Measurements from ENCODE around the gene PIP5K1B.

PIP5K1B gene

DNA sequence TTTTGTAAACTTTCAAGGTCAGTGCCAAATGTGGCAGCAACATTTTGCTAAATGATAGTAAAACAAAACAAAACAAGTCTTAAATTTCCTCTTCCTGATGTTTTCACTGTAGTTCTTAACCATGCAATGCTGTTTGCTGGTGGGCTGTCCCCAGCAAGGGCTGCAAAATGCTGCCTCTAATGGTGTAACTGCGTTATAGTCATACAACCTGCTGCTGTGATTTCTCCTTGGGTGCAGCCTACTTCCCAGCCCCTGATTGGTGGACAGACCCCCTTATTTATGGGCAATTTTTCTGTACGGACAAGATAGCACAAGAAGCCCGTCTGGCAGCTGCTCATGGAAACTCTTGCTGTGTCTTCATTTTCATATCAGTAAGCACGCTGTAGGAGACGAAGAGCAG, 26.6 kb upstream of the PIP5K1B start:
- in situ Hi-C loops (cut with HindIII; ENCODE audit: low sequenced_read_pairs), result no loop called here
- DNase-seq (ENCODE audit: low read depth, low spot score), result no peak
- TF ChIP-seq, protein P1, sequence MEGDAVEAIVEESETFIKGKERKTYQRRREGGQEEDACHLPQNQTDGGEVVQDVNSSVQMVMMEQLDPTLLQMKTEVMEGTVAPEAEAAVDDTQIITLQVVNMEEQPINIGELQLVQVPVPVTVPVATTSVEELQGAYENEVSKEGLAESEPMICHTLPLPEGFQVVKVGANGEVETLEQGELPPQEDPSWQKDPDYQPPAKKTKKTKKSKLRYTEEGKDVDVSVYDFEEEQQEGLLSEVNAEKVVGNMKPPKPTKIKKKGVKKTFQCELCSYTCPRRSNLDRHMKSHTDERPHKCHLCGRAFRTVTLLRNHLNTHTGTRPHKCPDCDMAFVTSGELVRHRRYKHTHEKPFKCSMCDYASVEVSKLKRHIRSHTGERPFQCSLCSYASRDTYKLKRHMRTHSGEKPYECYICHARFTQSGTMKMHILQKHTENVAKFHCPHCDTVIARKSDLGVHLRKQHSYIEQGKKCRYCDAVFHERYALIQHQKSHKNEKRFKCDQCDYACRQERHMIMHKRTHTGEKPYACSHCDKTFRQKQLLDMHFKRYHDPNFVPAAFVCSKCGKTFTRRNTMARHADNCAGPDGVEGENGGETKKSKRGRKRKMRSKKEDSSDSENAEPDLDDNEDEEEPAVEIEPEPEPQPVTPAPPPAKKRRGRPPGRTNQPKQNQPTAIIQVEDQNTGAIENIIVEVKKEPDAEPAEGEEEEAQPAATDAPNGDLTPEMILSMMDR (IDR thresholded peaks at IDR 0.05; ENCODE audit: low read depth, low read length), result peak; percentile 11
- no peak overlapping the region for H3K4me3 ChIP-seq (ENCODE audit: low read depth, low read length)

DNA sequence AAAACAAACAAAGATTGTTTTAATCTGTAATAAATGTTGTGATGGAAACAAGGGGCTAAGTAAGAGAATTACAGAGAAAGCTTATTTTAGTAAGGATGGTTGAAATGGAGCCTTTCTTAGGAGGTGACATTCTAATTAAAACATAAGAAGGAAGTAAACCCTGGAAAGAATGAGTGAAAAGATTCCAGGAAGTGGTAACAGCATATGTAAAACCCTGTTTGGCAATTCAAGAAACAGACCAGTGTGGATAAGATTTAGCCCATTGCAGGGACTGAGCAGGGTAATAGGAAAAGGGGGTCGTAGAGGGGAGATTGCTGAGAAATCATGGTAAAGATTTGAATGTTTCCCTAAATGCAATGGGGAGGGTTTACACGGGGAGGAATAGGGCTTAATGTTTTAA, 21.6 kb upstream of the PIP5K1B start:
- no peak overlapping the region for H3K4me3 ChIP-seq (ENCODE audit: low read depth, low read length)
- in situ Hi-C loops (cut with HindIII; ENCODE audit: low sequenced_read_pairs), result no loop called here
- TF ChIP-seq, protein P1 (IDR thresholded peaks at IDR 0.05; ENCODE audit: low read depth, low read length), result no peak
- DNase-seq (ENCODE audit: low read depth, low spot score), result no peak

DNA sequence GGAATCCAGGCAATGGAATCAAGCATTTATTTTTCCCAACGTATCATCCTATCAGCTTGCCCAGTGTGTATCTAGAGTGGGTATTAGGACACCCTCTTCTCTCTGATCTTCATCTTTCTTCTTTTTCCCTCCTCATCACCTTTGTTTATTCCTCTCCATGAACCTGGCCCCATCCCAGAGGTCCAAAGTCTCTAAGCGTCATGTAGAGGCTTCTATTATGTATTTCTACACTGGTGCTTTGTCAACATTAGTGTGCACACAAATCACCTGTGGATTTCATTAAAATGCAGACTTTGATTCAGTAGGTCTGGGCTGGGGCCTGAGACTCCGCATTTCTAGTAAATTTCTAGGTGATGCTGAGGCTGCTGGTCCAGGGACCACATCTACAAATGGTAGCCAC, 19.8 kb upstream of the PIP5K1B start:
- H3K4me3 ChIP-seq (ENCODE audit: low read depth, low read length), result no peak overlapping the region
- in situ Hi-C loops (cut with HindIII; ENCODE audit: low sequenced_read_pairs), result no loop called here
- no peak for DNase-seq (ENCODE audit: low read depth, low spot score)
- TF ChIP-seq, protein P1 (IDR thresholded peaks at IDR 0.05; ENCODE audit: low read depth, low read length), result no peak

DNA sequence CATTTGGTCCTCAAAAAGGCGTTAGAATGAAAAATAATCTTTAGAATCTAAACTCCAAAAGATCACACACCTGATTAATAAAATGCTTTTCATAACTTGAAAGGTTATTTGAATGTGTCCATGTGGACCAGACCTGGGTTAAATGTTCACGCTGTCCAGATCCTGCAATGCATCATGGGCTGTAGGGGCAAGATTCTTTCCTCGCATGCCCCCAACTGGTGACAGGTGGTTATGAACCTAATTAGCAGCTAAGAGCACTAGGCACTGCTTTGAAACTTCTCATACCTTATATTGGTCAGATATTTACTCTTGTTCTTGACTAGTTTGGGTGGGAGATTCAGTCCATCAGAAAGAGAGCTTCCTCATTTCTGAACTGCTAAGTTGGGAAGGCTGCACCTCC, 19.3 kb upstream of the PIP5K1B start:
- no peak for DNase-seq (ENCODE audit: low read depth, low spot score)
- H3K4me3 ChIP-seq (ENCODE audit: low read depth, low read length), result no peak overlapping the region
- in situ Hi-C loops (cut with HindIII; ENCODE audit: low sequenced_read_pairs), result no loop called here
- TF ChIP-seq, protein P1 (IDR thresholded peaks at IDR 0.05; ENCODE audit: low read depth, low read length), result no peak

DNA sequence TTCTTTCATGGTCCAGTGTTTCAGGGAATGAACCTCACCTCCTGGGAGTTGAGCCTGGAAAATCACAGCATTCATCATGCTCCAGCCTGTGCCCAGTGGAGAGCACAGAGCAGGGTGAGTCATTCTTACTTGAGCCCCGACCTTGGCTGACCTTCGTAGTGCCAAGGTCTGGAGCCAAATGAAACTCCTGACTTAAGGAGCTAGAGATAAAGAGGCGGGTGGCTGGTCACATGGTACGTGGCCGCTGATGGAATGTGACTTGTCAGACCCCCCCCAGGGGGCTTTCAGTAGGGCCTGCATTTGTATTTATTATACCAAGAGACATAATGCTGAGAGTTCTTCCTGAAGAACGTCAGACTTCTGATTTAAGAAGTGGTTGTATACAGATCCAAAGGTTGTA, 15.0 kb upstream of the PIP5K1B start:
- TF ChIP-seq, protein P1 (IDR thresholded peaks at IDR 0.05; ENCODE audit: low read depth, low read length), result no peak
- in situ Hi-C loops (cut with HindIII; ENCODE audit: low sequenced_read_pairs), result no loop called here
- no peak for DNase-seq (ENCODE audit: low read depth, low spot score)
- no peak overlapping the region for H3K4me3 ChIP-seq (ENCODE audit: low read depth, low read length)

DNA sequence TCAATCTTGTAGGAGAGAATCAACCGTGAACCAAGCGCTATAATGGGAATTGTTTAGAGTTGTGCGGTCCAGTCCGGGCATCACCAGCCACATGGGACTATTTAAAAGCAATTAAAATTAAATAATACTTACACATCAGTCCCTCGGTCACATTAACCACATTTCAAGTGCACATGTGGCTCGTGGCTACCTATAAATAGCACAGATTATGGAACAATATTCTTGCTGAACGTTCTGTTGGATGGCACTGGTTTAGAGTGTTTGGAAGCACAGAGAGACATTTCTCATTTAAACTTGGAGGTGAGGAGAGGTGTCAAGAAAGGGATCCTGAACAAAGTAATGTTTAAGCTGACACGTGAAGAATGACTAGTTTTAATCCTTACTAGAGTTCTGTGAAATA, 12.5 kb upstream of the PIP5K1B start:
- TF ChIP-seq, protein P1 (IDR thresholded peaks at IDR 0.05; ENCODE audit: low read depth, low read length), result no peak
- H3K4me3 ChIP-seq (ENCODE audit: low read depth, low read length), result no peak overlapping the region
- in situ Hi-C loops (cut with HindIII; ENCODE audit: low sequenced_read_pairs), result no loop called here
- no peak for DNase-seq (ENCODE audit: low read depth, low spot score)

DNA sequence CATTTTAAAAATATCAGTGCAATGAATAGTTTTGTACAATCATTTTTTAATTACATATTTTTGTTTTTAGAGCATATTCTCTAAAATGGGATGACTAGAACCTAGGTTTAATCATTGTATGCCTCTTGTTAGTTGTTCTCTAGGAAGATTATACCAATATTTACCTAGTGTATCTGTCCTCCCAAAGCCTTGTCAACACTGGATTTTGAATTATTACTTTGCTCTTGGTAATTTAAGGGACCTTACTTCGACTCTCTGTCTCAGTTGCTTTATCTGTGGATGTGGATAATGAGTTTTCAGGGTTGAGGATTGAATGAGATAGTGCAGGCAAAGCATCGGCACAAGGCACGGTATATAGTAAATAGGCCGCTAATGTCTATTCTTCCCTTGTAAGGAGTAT, 10.9 kb upstream of the PIP5K1B start:
- no peak overlapping the region for H3K4me3 ChIP-seq (ENCODE audit: low read depth, low read length)
- in situ Hi-C loops (cut with HindIII; ENCODE audit: low sequenced_read_pairs), result no loop called here
- TF ChIP-seq, protein P1 (IDR thresholded peaks at IDR 0.05; ENCODE audit: low read depth, low read length), result no peak
- DNase-seq (ENCODE audit: low read depth, low spot score), result no peak

Data from astrocyte of the spinal cord (primary cell).